HepG2 (cell line): ENCODE data around the gene EOGT. TPM values are rescaled to one million over a fixed set of nuclear protein-coding genes. Genes with fewer than 3 reads are reported as not detected.
A peak's percentile ranks its signal among the peaks of the same experiment; 100 is the strongest.

Experiments used
- ATAC-seq: fragments of 200-7000 bp; cut with Tn5 transposase; 3 replicates; pipeline ENCODE4 v1.9.1; 2020; ENCODE audit warnings: mild to moderate bottlenecking, moderate library complexity
- BruUV-seq: library from RNA; stranded (reverse); fragments of 400-500 nt; replicated peaks from 2 replicates; lab custom pipeline; 2021; lab: Mats Ljungman, UMichigan
- CTCF ChIA-PET: fragments of 300-600 bp; formaldehyde crosslinking; extraction: SDS; loops from one replicate; lab custom pipeline; 2021; ENCODE audit warnings: low total read pairs, inconsistent platforms, low intra/inter-chr PET ratio; lab: Yijun Ruan, JAX
- POLR2A ChIA-PET: fragments of 350-600 bp; sonication (Branson Sonifier 250); formaldehyde crosslinking; loops from one replicate; lab custom pipeline; 2020; ENCODE audit warnings: antibody characterized with exemption, inconsistent platforms; lab: Yijun Ruan, JAX
- DNase-seq: peaks from one replicate; pipeline ENCODE4 v3.0.0-alpha.2; 2015; ENCODE audit warnings: low spot score
- FAIRE-seq: peaks from 3 replicates; lab custom pipeline; 2011; peaks lifted over from hg19 to GRCh38; lab: Jason Lieb, UNC
- H2AFZ ChIP-seq: one replicate; pipeline ENCODE4 v1.6.1; 2011; ENCODE audit warnings: low read length, inconsistent platforms
- H3K27ac ChIP-seq: fragments of 300-600 bp; 3 replicates; pipeline ENCODE4 v1.8.0; 2011; ENCODE audit warnings: mixed run types, mild to moderate bottlenecking, mixed read lengths, low read length, inconsistent platforms; ENCODE audit not compliant: insufficient read depth; ENCODE audit errors: extremely low read length
- H3K27me3 ChIP-seq, 2 experiments: fragments of 200-600 bp in 1 of 2; 2 replicates in 1 of 2; 3 replicates in 1 of 2; pipeline versions ENCODE4 v1.6.0 to v1.8.0; 2011; ENCODE audit warnings: low read length in 2 of 2, mild to moderate bottlenecking in 2 of 2, moderate library complexity in 2 of 2, inconsistent platforms in 1 of 2; ENCODE audit not compliant: insufficient read depth in 2 of 2, control insufficient read depth in 1 of 2
- H3K36me3 ChIP-seq, 2 experiments: fragments of 200-600 bp in 1 of 2; replicated peaks in 1 of 2; 2 replicates in 1 of 2; 3 replicates in 1 of 2; pipeline versions ENCODE4 v1.5.1 to v1.8.0; 2011; ENCODE audit warnings: low read length in 2 of 2, inconsistent platforms in 1 of 2; ENCODE audit not compliant: insufficient read depth in 2 of 2, control insufficient read depth in 1 of 2
- H3K4me1 ChIP-seq: 2 replicates; pipeline ENCODE4 v1.5.1; 2012; ENCODE audit warnings: low read length, inconsistent platforms; ENCODE audit not compliant: insufficient read depth
- H3K4me2 ChIP-seq: 2 replicates; pipeline ENCODE4 v1.6.0; 2011; ENCODE audit warnings: low read depth, low read length, inconsistent platforms
- H3K4me3 ChIP-seq, 3 experiments: fragments of 200-600 bp in 1 of 3; sonication (generic), shearing (Covaris generic) in 1 of 3; replicated peaks in 1 of 3; 2 replicates each; pipeline ENCODE4 v1.5.1; 2011 to 2016; ENCODE audit warnings: low read length in 3 of 3, inconsistent platforms in 2 of 3, low read depth in 2 of 3, mild to moderate bottlenecking in 2 of 3, control low read depth in 1 of 3, mixed read lengths in 1 of 3; ENCODE audit not compliant: insufficient read depth in 1 of 3
- H3K79me2 ChIP-seq: one replicate; pipeline ENCODE4 v1.6.1; 2011; ENCODE audit warnings: low read length, inconsistent platforms; ENCODE audit not compliant: insufficient read depth
- H3K9ac ChIP-seq: 2 replicates; pipeline ENCODE4 v1.6.0; 2011; ENCODE audit warnings: mild to moderate bottlenecking, low read depth, low read length, inconsistent platforms; ENCODE audit not compliant: insufficient read depth
- H3K9me3 ChIP-seq: 2 replicates; pipeline ENCODE4 v1.5.1; 2012; ENCODE audit warnings: mild to moderate bottlenecking, low read length
- H4K20me1 ChIP-seq: 2 replicates; pipeline ENCODE4 v1.6.0; 2011; ENCODE audit warnings: inconsistent platforms, mild to moderate bottlenecking, low read length, moderate library complexity; ENCODE audit not compliant: insufficient read depth
- ATF7 ChIP-seq, 2 experiments: fragments of 450-650 bp in 1 of 2; sonication (generic) in 1 of 2; formaldehyde crosslinking in 1 of 2; IDR thresholded peaks; 2 replicates each; pipeline versions ENCODE4 v1.4.0 to v1.6.1; 2016 to 2020; ENCODE audit warnings: antibody characterized with exemption in 1 of 2, mild to moderate bottlenecking in 1 of 2, missing genetic modification reagents in 1 of 2
- CREB1 ChIP-seq, 2 experiments: fragments of 450-650 bp in 1 of 2; IDR thresholded peaks; 2 replicates each; pipeline ENCODE4 v1.6.1; 2016 to 2017; ENCODE audit warnings: control low read depth in 1 of 2, mild to moderate bottlenecking in 1 of 2, missing compliant biosample characterization in 1 of 2, missing genetic modification characterization in 1 of 2
- KAT2B ChIP-seq: fragments of 150-350 bp; IDR thresholded peaks from 2 replicates; pipeline ENCODE4 v1.6.1; 2014; ENCODE audit warnings: low read depth, low read length, borderline replicate concordance
- RFX1 ChIP-seq: fragments of 450-650 bp; IDR thresholded peaks from 2 replicates; pipeline ENCODE4 v1.6.1; 2017
- TP53 ChIP-seq: sonication (generic); formaldehyde crosslinking; conservative IDR thresholded peaks from 2 replicates; pipeline ENCODE4 v1.4.0; 2020; ENCODE audit warnings: missing genetic modification reagents
- ZNF224 ChIP-seq: sonication (generic); formaldehyde crosslinking; IDR thresholded peaks from 2 replicates; pipeline ENCODE4 v1.5.0; 2020; ENCODE audit warnings: mild to moderate bottlenecking, missing genetic modification reagents
- ZNF567 ChIP-seq: sonication (generic); formaldehyde crosslinking; IDR thresholded peaks from 2 replicates; pipeline ENCODE4 v1.8.1; 2023; ENCODE audit warnings: mild to moderate bottlenecking, missing genetic modification reagents, borderline replicate concordance
- WGBS: methylation state at CpG from one replicate; pipeline ENCODE4 v1.1.6; 2017; ENCODE audit warnings: low lambda C conversion rate; 5-methylcytosine and 5-hydroxymethylcytosine counted together
- in situ Hi-C: cut with HindIII; loops from 2 replicates; pipeline ENCODE4 v1.10.0; 2017; ENCODE audit warnings: low pct_unique_long_range_greater_than_20kb; ENCODE audit not compliant: extremely low pct_ligation_motif_present
- intact Hi-C: fragments of 100-400 bp; cut with micrococcal nuclease; formaldehyde crosslinking; loops from one replicate; pipeline ENCODE4 v1.10.0; 2022; ENCODE audit not compliant: unreplicated experiment
- polyA plus RNA-seq, 8 experiments: library from polyadenylated mRNA; depleted of rRNA in 3 of 8; stranded (reverse) in 7 of 8; unstranded in 1 of 8; fragments of >200 nt; fragmentation: Illumina TruSeq in 4 of 8; extraction: Trizol in 4 of 8; gene quantifications; 2 replicates each; pipeline versions ENCODE4 v1.2.1 to v1.2.3, GENCODE V29; 2011 to 2016; ENCODE audit warnings: low read depth in 4 of 8, missing spikeins in 1 of 8, mixed read lengths in 1 of 8; ENCODE audit not compliant: insufficient read depth in 1 of 8
- total RNA-seq, 5 experiments: library from RNA; depleted of rRNA; stranded (reverse); fragments of >200 nt; fragmentation: Illumina TruSeq; extraction: Trizol; gene quantifications; 2 replicates each; pipeline ENCODE4 v1.2.3, GENCODE V29; 2016; ENCODE audit warnings: low read depth in 1 of 5
- TF ChIP-seq, protein P1 (sequence below): sonication (generic); formaldehyde crosslinking; IDR thresholded peaks from 2 replicates; pipeline ENCODE4 v1.5.0; 2020; ENCODE audit warnings: missing genetic modification reagents, mild to moderate bottlenecking, borderline replicate concordance

Gene EOGT
- total and polyA plus RNA-seq, 2 of the 13 experiments (the other 11 are each of a cell fraction or from before 2014, with no cell fraction given), result 4.5 to 18.6 TPM

DNA sequence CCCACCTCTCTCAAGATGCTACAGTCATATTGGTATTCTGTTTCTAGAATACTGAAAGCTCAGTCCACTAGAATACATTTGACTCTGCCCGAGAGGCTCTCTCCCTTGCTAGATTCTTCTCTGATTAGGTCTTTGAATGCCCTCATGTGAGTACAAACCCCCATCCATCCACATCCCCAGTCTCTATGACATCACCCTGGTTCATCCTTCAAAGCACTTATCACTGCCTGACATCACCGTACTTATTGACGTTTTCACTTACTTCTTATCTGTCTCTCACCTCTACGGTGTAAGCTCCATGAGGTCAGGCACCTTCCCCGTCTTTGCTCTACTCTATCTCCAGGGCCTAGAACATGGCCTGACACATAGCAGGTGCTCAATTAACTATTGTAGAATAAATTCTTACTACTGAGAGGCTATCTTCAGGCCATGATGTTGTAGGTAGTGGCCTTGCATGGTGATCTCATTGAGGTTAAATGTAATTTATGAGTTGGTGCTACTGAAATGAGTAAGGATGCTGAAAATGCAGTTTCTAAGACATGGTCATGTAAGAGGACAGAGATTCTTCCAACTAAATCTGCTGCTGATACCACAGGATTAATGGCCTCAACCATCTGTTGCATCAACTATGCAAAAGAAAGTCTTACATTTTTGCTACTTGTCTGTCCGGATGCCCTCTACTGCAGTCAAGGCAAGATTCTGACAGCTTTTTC is 26.8 kb downstream of the EOGT start:
- no peaks in the 10 kb centered on the region for H4K20me1 ChIP-seq
- H3K4me2 ChIP-seq, result no peak overlapping the region
- no peak for DNase-seq
- H3K4me1 ChIP-seq, result no peaks in the 10 kb centered on the region
- no peaks in the 10 kb centered on the region for H3K79me2 ChIP-seq
- in situ Hi-C loops (no loop called here), intact Hi-C loops (no loop called here)
- no peak for FAIRE-seq
- no peak for ATAC-seq
- no TSS peak for BruUV-seq
- no peaks in the 10 kb centered on the region for H3K27me3 ChIP-seq
- CTCF ChIA-PET, result no interaction called here
- POLR2A ChIA-PET, result no interaction called here
- peaks cover 1 to 27% of the 10 kb centered on the region in 2 experiments; a peak in 4 of 5 replicates for H3K36me3 ChIP-seq
- H3K9me3 ChIP-seq, result no peaks in the 10 kb centered on the region
- no peak overlapping the region for H2AFZ ChIP-seq
- TF ChIP-seq TP53 (CRISPR knock-in tag) (no peak), RFX1 (no peak), CREB1 (IDR thresholded peaks at IDR 0.05) (0 out of 2 replicates have a peak, but pooled peaks have one; percentile 51), CREB1 (CRISPR knock-in tag; IDR thresholded peaks at IDR 0.05) (no peak), ZNF567 (CRISPR knock-in tag) (no peak), ATF7 (IDR thresholded peaks at IDR 0.05) (peak; percentile 50; the same call in 1 of the 2 replicates), ATF7 (CRISPR knock-in tag; IDR thresholded peaks at IDR 0.05) (no peak), KAT2B (no peak), ZNF224 (CRISPR knock-in tag) (no peak)
- TF ChIP-seq, protein P1, sequence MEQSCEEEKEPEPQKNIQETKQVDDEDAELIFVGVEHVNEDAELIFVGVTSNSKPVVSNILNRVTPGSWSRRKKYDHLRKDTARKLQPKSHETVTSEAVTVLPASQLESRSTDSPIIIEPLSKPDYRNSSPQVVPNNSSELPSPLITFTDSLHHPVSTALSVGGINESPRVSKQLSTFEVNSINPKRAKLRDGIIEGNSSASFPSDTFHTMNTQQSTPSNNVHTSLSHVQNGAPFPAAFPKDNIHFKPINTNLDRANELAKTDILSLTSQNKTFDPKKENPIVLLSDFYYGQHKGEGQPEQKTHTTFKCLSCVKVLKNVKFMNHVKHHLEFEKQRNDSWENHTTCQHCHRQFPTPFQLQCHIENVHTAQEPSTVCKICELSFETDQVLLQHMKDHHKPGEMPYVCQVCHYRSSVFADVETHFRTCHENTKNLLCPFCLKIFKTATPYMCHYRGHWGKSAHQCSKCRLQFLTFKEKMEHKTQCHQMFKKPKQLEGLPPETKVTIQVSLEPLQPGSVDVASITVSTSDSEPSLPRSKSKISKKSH (CRISPR knock-in tag), result no peak
- H3K27ac ChIP-seq, result no peak overlapping the region
- no peak overlapping the region for H3K9ac ChIP-seq
- no peak overlapping the region for H3K4me3 ChIP-seq
- 96% methylated on average over 6 of the region's 6 CpGs for WGBS
